H1 (cell line): ENCODE measurements around the gene KCNH8. TPM values are rescaled to one million over a fixed set of nuclear protein-coding genes. Genes with fewer than 3 reads are reported as not detected.

ENCODE experiments used
- CBX8 ChIP-seq: fragments of 300-800, 300-1000 bp; sonication (generic); IDR thresholded peaks from 2 replicates; pipeline ENCODE4 v1.7.1; 2016; ENCODE audit warnings: low read depth, low read length, borderline replicate concordance
- CHD1 ChIP-seq: IDR thresholded peaks from 2 replicates; pipeline ENCODE4 v1.6.1; 2012; ENCODE audit warnings: low read depth, low read length, improper control_type of control experiment
- HDAC2 ChIP-seq, 2 experiments: fragments of 300-600 bp in 1 of 2; sonication (generic) in 1 of 2; IDR thresholded peaks; 2 replicates each; pipeline ENCODE4 v1.6.1; 2011 to 2012; ENCODE audit warnings: low read depth in 2 of 2, low read length in 2 of 2, mild to moderate bottlenecking in 2 of 2, moderate library complexity in 2 of 2, borderline replicate concordance in 1 of 2, inconsistent platforms in 1 of 2
- JUND ChIP-seq: IDR thresholded peaks from 2 replicates; pipeline ENCODE4 v1.6.1; 2011; ENCODE audit warnings: mild to moderate bottlenecking, improper control_type of control experiment, low read length
- SP2 ChIP-seq: IDR thresholded peaks from 2 replicates; pipeline ENCODE4 v1.6.1; 2012; ENCODE audit warnings: mild to moderate bottlenecking, low read length, inconsistent platforms
- TAF1 ChIP-seq: IDR thresholded peaks from 2 replicates; pipeline ENCODE4 v1.6.1; 2011; ENCODE audit warnings: mild to moderate bottlenecking, low read depth, low read length
- TAF7 ChIP-seq: optimal IDR thresholded peaks from 2 replicates; pipeline ENCODE3; 2011; ENCODE audit warnings: low read depth, mild to moderate bottlenecking, inconsistent platforms, low read length, moderate library complexity, borderline replicate concordance
- YY1 ChIP-seq: IDR thresholded peaks from 2 replicates; pipeline ENCODE4 v1.6.1; 2011; ENCODE audit warnings: low read depth, mild to moderate bottlenecking, low read length
- polyA plus RNA-seq, 7 experiments: library from polyadenylated mRNA; depleted of rRNA in 3 of 7; stranded (reverse) in 5 of 7; unstranded in 2 of 7; fragments of >200 nt in 5 of 7; fragments of 200-250 nt in 2 of 7; gene quantifications; 1 replicate in 5 of 7; 2 replicates in 1 of 7; 4 replicates in 1 of 7; pipeline versions ENCODE4 v1.2.1 to v1.2.3, GENCODE V29; 2011 to 2013; ENCODE audit warnings: missing spikeins in 2 of 7, mixed read lengths in 2 of 7
- total RNA-seq: library from RNA; stranded (reverse); fragmentation: NEBNext Ultra II Directional; extraction: Animal tissue kit (Norgen Biotek cat#: 25700); gene quantifications from 2 replicates; pipeline ENCODE4 v1.2.1, GENCODE V29; 2021
- TF ChIP-seq, protein P1 (sequence below), 3 experiments: IDR thresholded peaks; 1 replicate in 2 of 3; 2 replicates in 1 of 3; pipeline versions ENCODE4 v1.5.1 to v1.6.1; 2011; ENCODE audit warnings: low read length in 3 of 3, mild to moderate bottlenecking in 3 of 3, inconsistent platforms in 2 of 3, low read depth in 1 of 3, moderate library complexity in 1 of 3; ENCODE audit not compliant: insufficient read depth in 1 of 3; ENCODE audit errors: control extremely low read depth in 1 of 3
- TF ChIP-seq, protein P2 (sequence below): IDR thresholded peaks from 2 replicates; pipeline ENCODE4 v1.6.1; 2011; ENCODE audit warnings: low read length, improper control_type of control experiment

Gene KCNH8
- total and polyA plus RNA-seq, 2 of the 8 experiments (the other 6 are each of a cell fraction or from before 2014, with no cell fraction given) = 2.2 to 2.4 TPM

DNA sequence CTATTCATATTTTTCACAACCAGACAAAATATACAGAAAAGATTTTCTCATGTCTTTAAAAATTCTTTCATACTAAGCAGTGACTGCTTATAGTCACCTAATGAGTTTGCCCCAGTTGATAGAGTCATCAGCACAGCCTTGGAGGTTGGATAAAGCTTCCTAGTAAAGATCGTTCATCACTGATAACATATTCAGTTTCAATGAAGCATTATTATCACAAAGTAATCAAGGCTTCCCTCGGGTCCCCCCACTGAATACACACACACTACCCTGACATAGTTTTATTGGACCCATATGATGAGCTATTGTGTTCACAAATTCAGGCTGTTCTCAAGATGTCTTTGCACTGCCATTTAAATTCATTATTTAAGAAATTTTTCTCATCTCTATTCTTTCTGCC, 297.8 kb downstream of the KCNH8 start (continued):
- TF ChIP-seq, protein P1, sequence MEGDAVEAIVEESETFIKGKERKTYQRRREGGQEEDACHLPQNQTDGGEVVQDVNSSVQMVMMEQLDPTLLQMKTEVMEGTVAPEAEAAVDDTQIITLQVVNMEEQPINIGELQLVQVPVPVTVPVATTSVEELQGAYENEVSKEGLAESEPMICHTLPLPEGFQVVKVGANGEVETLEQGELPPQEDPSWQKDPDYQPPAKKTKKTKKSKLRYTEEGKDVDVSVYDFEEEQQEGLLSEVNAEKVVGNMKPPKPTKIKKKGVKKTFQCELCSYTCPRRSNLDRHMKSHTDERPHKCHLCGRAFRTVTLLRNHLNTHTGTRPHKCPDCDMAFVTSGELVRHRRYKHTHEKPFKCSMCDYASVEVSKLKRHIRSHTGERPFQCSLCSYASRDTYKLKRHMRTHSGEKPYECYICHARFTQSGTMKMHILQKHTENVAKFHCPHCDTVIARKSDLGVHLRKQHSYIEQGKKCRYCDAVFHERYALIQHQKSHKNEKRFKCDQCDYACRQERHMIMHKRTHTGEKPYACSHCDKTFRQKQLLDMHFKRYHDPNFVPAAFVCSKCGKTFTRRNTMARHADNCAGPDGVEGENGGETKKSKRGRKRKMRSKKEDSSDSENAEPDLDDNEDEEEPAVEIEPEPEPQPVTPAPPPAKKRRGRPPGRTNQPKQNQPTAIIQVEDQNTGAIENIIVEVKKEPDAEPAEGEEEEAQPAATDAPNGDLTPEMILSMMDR (IDR thresholded peaks at IDR 0.05; ENCODE audit: control extremely low read depth in 1 of 3, insufficient read depth in 1 of 3, low read depth in 1 of 3, low read length in 3 of 3) = no peak
- TF ChIP-seq, protein P2, sequence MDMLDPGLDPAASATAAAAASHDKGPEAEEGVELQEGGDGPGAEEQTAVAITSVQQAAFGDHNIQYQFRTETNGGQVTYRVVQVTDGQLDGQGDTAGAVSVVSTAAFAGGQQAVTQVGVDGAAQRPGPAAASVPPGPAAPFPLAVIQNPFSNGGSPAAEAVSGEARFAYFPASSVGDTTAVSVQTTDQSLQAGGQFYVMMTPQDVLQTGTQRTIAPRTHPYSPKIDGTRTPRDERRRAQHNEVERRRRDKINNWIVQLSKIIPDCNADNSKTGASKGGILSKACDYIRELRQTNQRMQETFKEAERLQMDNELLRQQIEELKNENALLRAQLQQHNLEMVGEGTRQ = no peak
- TF ChIP-seq YY1 (no peak), TAF7 (no peak), JUND (no peak), HDAC2 (IDR thresholded peaks at IDR 0.05; ENCODE audit: borderline replicate concordance in 1 of 2, low read depth in 2 of 2, low read length in 2 of 2) (no peak), SP2 (no peak), CBX8 (no peak), CHD1 (no peak), TAF1 (no peak)
